ENCODE measurements around the gene PELI2.
"Not testable (repeated sequence)": the region's sequence is repeated elsewhere in the genome, so short reads cannot be mapped to it uniquely, and the experiment has no call there.

PELI2 gene

DNA sequence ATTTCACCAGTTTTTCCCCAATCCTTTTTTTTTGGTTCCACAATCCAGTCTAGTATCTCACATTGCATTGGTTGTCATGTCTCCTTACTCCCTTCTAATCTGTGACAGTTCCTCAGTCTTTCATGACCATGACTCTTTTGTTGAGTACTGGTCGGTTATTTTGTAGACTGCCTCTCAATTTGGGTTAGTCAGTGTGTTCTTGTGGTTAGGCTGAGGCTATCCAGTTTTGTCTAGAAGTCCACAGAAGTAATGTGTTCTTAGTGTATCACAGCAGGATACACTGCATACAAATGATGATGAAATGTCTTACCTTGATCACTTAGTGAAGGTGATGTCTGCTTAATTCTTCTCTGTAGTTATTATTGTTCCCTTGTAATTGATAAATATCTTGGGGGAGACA is 24.8 kb downstream of the PELI2 start:
- DNase-seq (ENCODE audit: low read depth), result no peak

DNA sequence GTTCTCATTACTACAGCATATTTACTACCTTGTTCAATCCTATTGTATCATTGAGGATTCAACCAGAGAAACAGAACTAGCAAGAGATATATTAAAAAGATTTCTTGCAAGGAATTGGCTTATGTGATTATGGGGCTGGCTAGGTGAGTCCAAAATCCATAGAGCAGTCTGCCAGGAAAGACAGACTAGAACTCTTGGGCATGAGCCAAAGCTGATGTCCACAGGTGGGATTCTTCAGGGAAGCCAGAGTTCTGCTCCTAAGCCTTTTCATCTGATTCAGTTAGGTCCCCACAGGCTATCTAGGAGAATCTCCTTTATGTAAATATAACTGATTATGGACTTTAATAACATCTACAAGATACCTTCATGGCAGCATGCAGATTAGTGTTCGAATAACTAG is 26.0 kb downstream of the PELI2 start:
- no peak for DNase-seq (ENCODE audit: low read depth)

DNA sequence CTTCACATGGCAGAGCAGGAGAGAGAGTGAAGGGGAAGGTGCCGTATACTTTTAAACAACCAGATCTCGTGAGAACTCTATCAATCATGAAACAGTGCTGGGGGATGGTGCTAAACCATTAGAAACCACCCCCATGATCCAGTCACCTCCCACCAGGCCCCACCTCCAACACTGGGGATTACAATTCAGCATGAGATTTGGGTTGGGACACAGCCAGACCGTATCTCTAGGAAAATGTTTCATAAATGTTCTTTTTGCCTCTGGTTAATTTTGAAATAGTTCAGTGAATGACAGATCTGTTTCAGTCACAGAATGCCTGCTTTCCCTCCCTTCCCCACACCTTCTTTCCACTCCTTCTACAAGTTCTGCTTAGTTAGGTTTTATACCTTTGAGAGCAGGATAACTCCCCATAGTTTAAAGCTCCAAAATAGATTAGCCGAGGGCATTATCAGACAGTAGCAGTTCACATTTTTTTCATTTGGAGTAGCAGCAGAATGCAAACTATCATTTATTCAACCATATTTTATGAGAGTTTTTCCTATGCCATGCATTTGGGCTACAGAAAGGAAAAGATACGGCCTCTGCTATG is 27.1 kb downstream of the PELI2 start:
- no peak for DNase-seq (ENCODE audit: low read depth)

DNA sequence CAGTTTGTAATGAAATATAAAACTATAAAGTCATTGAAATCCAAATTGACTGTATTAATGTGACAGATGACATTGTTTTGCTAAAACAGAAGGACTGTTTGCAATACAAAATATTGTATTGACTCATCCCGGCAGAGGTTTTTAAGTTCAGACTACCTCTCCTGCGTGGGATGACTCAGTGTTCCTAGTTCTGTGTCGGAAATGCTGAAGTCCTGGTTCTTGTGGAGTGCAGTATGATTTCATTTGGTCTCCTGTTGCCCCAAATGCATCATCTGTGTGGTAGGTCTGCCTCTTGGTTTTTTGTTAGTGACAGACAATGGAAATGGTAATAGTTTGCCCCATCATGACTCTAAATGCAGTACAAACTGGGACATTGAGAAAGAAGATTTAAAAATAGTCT is 27.8 kb downstream of the PELI2 start:
- DNase-seq (ENCODE audit: low read depth), result no peak

DNA sequence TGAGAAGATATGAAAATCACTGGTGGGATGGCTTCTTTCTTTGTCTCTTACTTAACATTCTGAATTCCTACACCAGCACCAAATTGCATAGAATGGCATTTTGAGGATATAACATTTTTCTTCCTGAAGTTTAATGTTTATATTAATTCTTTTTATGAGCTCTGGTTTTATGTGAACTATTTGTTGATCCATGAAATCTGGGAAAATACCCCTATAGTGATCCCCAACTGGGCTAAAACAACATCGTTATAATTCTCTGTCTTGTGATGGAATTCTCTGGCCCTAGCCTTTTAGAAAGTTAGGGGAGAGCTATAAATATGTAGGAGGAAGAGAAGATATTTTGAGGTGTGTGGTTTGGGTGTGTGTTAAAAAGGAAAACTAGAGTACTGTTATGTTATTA is 29.2 kb downstream of the PELI2 start:
- no peak for DNase-seq (ENCODE audit: low read depth)

DNA sequence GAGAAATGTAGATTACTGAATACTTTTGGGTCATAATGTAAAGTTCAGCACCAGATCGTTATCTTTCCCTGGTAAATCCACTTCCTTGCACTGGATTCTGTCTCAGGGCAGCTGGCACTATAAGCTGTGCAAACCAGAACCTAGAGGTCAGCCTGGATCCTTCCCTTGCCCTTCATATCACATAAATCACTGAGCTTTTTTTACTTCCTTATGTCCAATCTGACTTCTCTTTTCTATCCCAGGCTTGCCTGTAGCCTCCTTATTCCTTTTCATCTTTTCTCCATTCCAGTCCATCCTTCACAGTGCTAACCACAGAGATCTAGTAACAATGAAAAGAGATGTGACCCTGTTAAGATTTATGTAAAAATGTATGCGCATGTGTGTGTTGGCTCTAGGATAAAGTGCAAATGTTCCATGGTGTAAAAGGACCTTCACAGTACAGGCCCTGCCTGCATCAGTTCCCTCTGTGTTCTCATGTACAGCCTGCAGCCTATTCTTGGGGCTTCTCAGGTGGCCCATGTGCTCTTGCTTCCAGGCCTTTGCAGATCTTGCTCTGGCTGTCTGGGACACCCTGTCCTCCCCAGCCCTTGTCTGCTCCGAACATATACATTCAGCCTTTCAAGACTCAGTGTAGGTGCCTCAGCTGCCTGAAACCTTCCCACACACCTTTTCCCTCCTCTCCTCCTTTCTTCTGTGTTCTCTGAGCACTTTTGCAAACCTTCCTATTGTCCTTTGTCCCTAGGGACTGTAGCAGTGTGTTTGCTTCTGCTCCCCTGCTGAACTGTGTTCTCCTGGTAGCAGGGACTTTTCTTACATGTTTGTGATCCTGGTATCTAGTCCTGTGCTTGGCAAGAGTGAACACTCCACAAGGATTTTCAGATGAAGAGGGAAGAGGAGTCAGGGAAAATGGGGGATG is 30.0 kb downstream of the PELI2 start:
- DNase-seq (ENCODE audit: low read depth), result no peak

DNA sequence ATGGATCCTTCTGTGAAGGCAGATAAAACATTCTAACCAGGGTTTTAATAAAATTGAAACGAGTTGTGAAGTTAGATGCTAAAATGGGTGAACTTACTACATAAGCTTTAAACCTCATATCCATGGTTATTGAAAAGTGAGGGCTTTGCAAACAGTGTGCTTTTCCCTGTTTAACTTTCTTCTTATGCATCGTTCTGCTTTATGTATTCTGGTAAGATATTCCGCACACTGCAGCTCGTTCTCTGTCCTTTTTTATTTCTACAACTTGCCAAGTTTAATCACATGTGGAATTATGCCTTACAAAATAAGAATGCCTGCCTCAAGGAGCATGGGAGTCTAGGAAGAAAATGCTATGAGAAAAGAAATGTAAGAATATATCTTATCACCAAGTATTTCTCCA is 30.9 kb downstream of the PELI2 start:
- DNase-seq (ENCODE audit: low read depth), result no peak

DNA sequence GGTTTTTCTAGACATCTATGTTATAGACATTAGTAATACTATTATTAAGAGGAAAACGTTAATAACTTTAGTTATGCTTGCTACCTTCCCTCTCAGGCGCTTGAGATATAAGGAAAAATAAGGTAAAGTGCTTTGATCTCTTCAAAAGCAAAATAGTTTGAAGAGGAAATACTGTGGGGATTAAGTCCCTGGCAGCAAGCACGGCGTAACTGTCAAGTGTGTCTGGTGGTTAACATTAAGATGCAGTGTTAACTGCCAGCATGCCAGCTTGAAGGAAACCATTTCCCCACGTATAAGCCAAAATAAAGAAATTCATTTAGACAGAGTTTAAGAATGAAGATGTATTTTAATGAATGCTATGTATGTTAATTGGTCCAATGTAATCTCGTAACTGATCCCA is 31.8 kb downstream of the PELI2 start:
- no peak for DNase-seq (ENCODE audit: low read depth)

DNA sequence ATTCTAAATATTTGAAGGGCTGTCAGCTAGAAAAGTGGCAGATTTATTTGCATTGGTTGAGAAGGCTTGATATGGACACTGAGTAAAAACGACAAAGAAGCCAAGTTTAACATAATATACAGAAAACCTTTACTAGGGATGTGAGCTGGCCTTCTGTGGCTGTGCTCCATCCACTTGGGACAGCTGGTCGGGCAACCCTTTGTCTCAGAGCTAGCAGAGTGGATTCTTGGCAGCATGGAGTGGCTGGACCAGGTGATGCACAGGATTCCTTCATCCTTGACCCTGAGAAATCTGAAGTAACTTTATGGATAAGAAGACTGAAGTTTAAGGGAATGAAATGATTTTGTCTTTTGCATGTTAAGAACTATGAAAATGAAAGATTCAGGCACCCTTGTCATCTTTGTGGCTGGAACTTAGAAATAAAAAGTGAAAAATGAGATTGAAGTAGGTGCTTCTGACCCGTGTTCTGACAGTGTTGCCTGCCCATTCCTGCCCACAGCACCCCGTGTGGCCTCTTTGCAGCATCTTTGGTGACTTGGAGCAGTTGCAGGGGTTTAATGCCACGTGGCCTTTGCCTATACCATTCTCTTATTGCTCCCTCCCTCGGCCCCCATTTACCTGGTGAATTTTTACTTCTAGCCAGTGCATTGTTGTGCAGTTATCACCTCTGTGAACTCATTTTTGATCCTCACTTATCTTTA is 32.6 kb downstream of the PELI2 start:
- DNase-seq (ENCODE audit: low read depth), result no peak

DNA sequence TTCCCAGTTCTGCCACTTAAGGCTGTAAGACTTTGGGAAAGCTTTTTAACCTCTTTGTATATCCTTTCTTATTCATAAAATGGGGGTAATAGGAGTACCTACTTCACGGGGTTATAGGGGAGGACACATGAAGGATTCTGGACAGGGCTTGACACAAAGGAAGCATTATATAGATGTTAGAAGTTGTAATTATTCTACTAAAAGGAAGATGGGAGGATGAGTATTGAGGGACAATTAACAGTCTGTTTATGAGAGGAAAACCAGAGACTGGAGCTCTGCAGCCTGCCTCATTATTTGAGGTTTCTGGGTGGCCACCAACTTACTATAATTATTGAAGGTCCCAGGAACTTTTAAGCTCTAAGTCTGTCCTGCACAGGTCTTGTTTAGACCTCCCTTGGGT is 34.0 kb downstream of the PELI2 start:
- no peak for DNase-seq (ENCODE audit: low read depth)

DNA sequence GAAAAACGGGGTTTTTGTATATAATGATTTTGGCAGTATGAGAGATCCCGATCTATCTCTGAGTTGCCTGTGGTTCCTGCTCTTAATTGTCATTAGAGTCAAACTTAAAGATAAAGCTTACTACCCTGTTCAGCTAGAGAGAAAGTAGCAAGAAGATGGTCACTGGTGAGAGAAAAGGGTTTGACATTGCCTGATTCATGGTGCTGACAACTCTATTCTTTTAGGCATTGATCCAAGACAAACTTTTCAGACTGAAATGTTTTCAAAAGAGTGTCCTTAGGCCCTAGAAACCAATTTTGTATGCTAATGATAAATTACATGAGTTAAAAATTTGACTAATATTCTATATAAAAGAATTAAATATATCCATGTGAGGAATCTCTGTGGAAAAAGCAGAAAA is 35.1 kb downstream of the PELI2 start:
- no peak for DNase-seq (ENCODE audit: low read depth)

DNA sequence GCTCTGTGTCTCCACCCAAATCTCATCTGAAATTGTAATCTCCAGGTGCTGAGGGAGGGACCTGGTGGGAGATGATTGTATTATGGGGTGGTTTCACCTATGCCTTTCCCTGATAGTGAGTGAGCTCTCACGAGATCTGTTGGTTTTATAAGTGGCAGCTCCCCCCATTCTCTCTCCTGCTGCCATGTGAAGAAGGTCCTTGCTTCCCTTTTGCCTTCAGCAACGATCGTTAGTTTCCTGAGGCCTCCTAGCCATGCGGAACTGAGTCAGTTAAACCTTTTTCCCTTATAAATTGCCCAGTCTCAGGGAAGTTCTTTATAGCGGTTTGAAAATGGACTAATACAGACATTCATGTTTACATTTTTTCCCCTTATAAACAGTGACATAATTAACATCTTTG is 36.1 kb downstream of the PELI2 start:
- DNase-seq (ENCODE audit: low read depth), result no peak

DNA sequence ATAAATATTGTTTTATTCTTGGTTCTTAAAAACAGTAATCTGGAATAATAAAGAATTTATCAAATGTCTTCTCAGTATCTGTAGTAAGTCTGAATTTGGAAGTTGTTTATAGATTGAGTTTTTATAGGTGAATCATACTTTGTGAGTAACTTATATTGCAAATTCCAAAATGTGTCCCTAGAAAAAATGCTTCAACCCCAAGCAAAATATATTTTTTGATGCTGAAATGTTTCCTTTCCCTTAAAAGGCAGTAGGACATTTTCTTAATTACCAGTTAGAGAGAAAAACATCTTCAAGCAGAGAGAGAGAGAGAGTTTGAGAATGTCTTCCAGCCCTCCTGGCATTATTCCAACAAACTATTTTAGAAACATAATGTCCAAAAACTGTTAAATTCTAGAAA is 37.9 kb downstream of the PELI2 start:
- DNase-seq (ENCODE audit: low read depth), result no peak

DNA sequence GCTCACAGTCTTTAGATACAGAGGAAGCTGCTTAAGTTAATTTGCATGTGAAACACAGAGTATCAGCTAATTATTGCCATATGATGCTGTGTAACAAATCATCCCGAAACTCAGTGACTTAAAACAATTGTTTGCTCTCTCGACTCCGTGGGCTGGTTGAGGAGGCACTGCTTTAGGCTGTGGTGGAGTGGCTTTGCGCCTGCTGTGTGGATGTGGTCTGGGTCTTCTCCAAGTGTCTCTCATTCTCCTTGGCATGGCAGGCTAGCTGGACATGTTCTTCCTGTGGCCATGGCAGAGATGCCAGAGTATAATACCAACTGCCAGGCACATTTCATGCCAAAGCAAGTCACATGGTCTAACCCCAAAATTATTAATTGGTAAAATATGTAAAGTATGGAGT is 40.9 kb downstream of the PELI2 start:
- DNase-seq (ENCODE audit: low read depth), result no peak

DNA sequence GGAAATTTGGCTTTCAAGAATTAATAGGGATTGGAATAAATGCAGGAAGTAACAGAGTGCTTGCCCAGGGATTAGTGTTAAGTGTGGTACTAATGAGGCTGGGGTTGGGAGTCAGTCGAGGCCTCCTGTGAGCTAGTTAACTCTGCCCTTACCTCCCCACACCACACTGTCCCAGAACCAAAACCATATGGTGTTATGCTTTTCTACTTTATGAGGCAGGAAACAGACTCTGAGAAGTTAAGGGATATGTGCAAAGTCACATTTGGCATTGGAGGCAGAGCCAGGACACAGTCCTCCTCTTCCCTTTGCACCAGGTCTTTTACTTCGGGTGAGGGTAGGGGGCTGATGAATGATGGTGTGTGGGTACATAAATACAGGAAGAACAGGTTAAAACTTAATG is 41.9 kb downstream of the PELI2 start:
- no peak for DNase-seq (ENCODE audit: low read depth)

DNA sequence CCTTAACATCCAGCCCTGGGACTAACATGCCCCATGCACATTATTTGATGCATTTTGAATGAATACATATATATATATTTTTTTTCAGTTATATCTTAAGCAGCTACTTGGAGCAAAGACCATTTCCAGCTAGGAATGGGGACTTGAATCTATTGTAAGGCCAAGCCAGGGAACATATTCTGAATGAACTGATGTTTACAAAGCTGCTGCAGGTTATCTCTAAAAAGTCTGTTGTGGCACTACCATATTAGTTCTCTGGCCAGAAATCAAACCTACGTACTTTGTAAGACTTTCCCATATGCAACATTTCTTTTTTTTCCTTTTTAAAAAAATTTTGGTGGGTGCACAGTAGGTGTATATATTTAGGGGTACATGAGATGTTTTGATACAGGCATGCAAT is 43.4 kb downstream of the PELI2 start:
- DNase-seq (ENCODE audit: low read depth), result no peak

DNA sequence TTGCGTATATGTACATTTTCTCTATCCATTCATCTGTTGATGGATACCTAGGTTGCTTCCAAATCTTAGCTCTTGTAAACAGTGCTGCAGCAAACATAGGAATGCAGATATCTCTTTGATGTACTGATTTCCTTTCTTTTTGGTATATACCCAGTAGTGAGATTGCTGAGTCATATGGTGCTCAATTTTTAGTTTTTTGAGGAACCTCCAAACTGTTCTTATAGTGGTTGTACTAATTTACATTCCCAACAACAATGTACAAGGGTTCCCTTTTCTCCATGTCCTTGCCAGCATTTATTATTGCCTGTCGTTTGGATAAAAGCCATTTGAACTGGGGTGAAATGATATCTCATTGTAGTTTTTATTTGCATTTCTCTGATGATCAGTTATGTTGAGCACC is 44.3 kb downstream of the PELI2 start:
- DNase-seq (ENCODE audit: low read depth), result no peak

DNA sequence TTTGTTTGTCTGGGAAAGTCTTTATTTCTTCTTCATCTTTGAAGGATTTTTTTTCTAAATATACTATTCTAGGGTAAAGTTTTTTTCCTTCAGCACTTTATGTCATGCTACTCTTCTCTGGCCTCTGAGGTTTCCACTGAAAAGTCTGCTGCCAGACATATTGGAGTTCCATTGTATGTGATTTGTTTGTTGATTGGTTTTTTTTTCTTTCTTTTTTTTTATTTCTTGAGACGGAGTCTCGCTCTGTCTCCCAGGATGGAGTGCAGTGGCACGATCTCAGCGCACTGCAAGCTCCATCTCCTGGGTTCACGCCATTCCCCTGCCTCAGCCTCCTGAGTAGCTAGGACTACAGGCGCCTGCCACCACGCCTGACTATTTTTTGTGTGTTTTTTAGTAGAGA is 48.4 kb downstream of the PELI2 start:
- DNase-seq (ENCODE audit: low read depth), result not testable (repeated sequence)

DNA sequence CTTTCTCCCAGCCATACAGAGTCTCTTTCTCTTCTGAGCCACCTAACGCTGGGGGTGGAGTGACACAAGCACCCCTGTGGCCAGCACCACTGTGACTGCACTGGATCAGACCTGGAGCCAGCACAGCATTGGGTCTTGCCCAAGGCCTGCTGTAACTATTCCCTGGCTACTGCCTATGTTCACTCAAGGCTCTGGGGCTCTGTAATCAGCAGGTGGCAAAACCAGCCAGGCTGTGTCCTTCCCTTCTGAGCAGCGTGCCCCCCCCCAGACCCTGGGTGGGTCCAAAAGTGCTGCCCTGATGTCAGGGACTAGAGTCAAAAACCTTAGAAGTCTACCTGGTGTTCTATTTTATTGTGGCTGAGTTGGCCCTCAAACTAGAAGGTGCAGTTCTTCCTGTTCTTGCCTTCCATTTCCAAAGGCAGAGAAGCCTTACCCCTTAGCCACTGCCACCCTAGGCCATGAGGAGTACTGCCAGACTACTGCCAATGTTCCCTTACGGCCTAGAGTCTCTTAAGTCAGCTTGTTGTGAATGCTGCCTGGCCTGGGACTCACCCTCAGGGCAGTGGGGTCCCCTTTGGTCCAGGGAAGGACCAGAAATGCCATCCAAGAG is 49.9 kb downstream of the PELI2 start:
- no peak for DNase-seq (ENCODE audit: low read depth)

DNA sequence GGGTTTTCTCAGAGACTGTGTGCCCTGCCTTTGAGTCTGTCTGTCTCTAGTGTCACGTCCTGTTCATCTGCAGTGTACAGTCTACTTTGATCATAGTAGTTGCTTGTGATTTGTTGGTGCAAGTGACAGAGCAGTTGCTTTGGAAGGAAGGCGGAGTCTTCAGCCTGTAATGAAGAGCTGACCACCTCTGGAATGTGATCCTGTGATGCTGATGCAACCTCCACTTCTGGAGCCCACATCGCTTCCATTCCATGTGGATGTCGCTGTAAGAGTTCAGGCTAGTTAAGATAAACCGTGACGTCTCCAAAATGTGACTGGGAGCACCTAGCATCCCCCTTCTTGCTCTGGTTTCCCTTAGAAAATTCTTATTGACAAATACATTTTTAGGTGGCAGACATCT is 51.8 kb downstream of the PELI2 start:
- no peak for DNase-seq (ENCODE audit: low read depth)

DNA sequence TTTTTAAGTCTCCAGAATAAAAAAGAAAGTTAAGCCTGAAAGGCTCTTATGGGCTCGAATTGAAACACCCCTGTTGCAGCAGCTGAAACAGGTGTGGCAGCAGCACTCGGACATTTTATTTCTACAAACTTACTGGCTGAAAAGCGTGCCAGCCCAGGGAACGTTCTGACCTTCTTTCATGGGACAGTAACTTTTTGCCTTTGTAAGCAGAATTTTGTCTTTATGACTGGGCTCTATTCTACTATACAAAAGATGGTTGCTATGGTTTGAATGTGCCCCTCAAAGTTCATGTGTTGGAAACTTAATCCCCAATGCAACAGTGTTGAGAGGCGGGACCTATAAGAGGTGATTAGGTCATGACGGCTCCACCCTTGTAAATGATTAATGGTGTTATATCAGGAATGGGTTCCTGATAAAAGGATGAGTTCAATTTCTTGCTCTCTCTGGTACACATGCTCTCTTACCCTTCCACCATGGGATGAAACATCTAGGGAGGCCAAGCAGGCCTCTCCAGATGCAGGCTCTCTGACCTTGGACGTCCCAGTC is 52.7 kb downstream of the PELI2 start:
- DNase-seq (ENCODE audit: low read depth), result no peak

DNA sequence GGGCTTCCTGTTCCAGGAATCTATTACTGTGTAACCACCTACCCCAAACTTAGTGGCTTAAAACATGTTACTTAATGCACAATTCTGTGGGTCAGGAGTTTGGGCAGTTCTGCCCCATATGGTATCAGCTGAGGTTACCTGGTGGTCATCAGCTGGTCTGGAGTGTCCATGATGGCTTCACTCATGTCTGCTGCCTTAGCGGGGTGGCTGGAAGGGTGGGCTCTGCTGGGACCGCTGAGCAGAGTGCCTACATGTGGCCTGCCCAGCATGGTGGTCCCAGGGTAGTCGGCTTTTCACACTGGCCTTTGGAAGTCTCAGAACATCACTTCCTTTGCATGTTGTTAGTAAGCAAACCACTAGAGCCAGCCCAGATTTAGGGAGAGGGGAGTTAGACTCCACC is 53.9 kb downstream of the PELI2 start:
- DNase-seq (ENCODE audit: low read depth), result no peak

DNA sequence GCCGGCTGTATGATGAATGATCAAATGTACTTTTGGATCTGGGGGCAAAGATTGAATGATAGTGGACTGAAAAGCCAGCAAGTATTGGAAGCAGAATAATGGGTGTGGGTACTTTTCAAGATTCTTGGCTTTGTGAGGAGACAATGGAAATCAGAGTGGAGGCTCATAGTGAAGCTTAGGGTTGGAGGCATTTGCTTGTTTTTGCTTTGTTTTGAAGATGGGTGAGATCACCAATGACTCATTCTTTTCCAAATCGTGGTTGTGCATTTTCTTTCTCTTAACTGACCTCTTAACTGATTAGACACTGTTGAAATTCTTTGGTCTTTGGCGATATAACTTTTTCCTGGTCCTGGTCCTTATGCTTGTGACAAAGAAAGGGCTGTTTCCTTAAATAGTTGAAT is 54.4 kb downstream of the PELI2 start:
- no peak for DNase-seq (ENCODE audit: low read depth)

Data from T-helper 22 cell (primary cell).